HG03025 (cell line): ENCODE measurements around the gene TAB2.
"Not testable (repeated sequence)": the region's sequence is repeated elsewhere in the genome, so short reads cannot be mapped to it uniquely, and the experiment has no call there.

Source experiments
- ATAC-seq: cut with Tn5 transposase; IDR thresholded peaks from one replicate; pipeline ENCODE4 v1.9.1; 2021; ENCODE audit warnings: mild to moderate bottlenecking, moderate library complexity; ENCODE audit not compliant: unreplicated experiment, low FRiP score

TAB2 gene

GRCh38 chr6:149438855-149439254 lies 121.3 kb downstream of the TAB2 start:
- no peak for ATAC-seq

DNA sequence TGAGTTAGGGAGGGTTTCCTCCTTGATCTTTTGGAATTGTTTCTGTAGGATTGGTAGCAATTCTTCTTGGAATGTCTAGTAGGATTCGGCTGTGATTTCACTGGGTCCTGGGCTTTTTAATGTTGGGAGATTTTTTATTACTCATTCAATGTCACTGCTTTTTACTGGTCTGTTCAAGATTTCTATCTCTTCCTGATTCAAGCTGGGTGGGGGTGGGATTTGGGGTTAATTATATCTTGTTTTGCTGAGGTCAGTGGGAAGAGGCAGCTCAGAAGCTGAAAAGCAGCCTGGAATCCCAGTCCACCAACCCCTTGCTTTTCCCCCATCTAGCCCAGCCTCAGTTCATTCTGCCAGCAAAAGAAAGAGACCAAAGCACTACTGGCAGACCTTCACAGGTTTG lies 122.1 kb downstream of the TAB2 start:
- no peak for ATAC-seq

DNA sequence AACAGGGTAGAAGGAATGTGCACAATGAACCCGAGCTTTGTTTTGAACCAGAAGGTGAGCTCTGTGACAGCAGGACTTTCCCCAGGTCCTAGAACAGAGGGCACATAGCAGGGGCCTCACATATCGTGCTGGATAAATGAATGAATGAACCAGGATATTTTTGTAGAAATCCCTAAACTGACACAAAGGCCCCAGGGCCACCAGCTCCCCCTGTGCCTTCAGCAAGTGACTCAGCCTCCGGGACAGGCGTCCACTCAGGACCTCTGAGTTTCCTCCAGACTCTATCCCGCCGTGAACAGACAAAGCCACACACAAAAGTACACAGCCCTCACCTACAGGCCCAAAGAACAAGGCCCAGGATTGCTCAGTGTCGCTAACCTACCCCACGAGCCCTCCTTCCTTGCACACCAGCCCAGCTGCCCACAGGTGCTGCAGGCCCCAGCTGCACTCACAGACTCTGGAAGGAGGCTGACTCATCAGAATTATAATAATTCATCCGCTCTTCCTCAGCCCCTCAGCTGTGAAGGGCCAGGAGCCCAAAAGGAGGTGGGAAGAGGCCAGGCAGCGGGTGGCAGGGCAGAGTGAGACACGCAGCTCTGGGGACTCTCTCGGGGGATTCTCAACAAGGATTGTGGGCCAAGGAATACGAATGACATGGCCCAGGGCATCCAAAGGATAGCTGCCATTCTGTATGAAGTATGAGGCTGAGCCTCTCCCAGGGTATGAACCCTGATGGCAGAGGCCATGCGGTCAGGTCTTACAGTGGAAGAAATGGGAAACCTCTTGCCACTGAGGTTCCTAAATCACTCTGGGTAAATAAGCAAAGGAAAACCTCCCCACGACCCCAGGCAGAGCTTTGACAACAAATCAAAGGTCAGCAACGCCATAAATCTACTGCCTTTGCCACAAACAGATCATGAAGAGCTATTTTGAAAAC lies 123.5 kb downstream of the TAB2 start:
- no peak for ATAC-seq

GRCh38 chr6:149441740-149442139 lies 124.2 kb downstream of the TAB2 start:
- no peak for ATAC-seq

GRCh38 chr6:149443411-149444181 lies 126.1 kb downstream of the TAB2 start:
- no peak for ATAC-seq

- not testable (repeated sequence) for ATAC-seq
These were observed 127.0 kb downstream of the TAB2 start for GRCh38 chr6:149444360-149445094.

DNA sequence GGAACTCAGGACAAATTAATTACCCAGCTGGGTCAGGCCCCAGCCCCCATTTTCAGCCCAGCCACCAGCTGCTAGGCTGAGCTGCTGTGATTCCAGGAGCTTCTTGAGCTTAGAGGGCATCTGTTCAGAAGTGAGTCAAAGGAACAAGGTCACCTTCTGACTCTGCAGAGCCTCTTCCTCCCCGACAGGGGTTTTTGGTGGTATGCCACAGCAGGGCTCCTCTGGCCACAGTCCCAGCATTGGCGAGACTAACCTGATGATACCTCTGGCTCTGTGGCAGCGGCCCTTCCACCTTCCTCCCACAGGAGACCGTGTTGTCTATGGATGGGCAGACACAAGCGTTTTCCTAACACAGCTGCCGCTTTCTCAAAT lies 127.6 kb downstream of the TAB2 start:
- no peak for ATAC-seq

DNA sequence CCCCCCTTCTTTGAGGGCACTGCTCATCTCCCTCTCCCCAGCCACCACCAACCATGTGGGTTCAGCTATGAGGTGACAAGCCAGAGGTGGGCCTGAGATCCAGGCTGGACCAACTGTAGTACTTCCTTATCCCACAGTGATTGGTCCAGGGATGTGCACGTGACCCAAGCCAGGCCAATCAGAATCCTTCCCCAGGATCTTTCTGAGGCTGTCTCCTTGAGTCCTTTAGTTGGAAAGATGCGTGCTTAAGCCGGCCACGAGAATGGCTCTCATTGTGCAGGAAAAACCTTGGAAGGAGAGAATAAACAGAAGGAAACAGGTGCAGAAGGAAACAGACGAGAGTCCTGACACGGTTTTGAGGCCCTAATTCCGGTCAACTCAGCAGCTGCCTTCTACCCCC lies 128.1 kb downstream of the TAB2 start:
- no peak for ATAC-seq

- ATAC-seq, result no peak
These were observed 129.4 kb downstream of the TAB2 start for GRCh38 chr6:149446791-149447376.

DNA sequence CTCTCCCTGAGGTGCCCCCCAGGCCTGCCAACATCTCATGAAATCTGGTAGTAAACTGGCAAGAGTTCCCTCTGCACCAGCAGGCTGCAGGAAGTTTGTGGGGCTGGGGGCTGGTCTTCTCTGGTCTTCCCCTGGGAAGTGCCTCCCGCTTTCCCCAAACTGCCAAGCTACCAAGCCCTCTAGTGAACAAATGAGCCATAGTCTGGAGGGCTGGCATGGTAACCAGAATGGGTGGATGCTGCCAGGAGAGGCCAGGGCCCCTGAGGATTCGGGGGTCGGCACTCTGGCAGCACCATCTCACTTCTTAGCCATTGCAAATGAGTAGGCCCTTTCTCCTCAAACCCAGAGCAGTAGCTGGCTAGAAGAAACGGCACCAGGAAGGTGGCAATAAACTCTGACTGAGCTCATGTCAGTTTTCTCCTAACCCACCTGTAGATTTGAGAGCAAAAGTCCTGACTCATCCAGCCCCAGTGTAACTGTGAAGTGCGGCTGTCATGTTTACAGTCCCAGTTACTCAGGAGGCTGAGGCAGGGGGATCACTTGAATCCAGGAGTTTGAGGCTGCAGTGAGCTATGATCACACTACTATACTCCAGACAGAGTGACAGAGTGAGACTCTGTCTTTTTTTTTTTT lies 131.4 kb downstream of the TAB2 start:
- ATAC-seq, result no peak

DNA sequence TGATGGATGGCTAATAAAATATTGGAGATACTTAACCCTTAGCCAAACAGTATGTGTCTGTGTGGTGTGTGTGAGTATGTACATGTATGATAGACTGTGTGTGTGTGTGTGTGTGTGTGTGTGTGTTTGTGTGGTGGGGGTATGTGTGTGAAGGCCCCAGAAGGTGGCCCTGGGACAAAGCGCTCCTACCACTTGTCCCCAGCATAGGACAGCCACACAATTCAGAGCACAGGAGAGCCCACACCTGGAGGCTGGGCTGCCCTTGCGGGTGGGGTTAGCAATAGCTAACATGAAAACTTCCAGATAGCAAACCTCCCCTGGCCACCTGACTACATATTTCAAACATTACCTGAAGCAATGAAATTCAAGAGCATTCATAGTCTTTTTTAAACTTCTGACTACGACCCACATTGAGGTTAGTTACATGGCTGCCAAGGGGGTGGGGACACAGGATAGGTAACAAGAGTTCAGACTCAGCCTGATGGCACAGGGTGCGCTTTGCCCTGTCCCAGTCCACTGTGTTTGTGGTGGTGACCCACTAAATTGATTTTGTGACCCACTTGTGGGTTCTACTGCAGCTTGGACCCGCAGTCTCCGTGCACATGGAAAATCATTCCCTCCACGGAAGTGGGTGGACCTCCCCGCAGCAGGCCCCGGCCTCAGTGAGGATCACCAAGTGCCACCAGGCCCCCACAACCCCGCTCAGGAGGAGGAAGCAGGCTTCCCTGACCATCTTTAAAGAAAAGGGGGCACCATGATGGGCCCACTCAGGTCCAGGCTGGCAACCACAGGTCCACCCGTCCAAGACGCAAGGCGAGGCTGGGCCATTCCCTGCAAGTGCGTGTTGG lies 132.5 kb downstream of the TAB2 start:
- ATAC-seq, result no peak

- ATAC-seq, result no peak
These were observed 133.3 kb downstream of the TAB2 start for GRCh38 chr6:149450679-149451375.

- no peak for ATAC-seq
These were observed 134.0 kb downstream of the TAB2 start for GRCh38 chr6:149451376-149452036.

- ATAC-seq, result no peak
These were observed 134.8 kb downstream of the TAB2 start for GRCh38 chr6:149452037-149452939.

- ATAC-seq, result no peak
These were observed 136.3 kb downstream of the TAB2 start for GRCh38 chr6:149453597-149454345.

DNA sequence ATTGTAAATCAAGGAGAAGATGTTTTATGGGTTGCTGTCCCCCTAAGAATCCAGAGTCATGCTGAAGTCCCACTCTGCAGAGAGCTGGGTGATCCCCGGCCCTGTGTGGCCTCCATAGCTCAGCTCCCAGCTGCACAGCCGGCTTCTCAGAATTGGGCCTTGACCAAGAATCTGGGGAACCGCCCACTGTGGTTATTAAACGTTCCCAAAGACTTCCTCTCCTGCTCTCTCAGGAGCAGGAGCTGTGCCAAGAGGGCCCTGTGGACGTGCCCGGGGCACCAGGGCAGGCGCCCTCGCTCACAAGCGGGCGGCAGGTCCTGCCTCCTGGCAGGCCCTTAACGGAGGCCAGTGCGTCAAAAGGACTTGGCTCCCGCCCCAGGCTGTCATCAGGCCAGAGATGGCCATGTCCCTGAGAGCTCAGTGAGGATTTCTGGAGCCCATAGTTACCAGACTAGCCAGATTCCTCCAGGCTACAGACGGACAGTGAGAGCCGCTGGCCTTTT lies 136.9 kb downstream of the TAB2 start:
- ATAC-seq, result no peak
